Aorta (tissue), 5 donors: ENCODE measurements around the gene ISM1. TPM values are rescaled to one million over a fixed set of nuclear protein-coding genes. Genes with fewer than 3 reads are reported as not detected.

ENCODE experiments used
- ATAC-seq: fragments of 200-7000 bp; cut with Tn5 transposase; one replicate; pipeline ENCODE4 v1.9.1; 2022; ENCODE audit warnings: moderate library complexity; ENCODE audit not compliant: low FRiP score
- DNase-seq, 2 donors: peaks; one replicate each; pipeline ENCODE4 v3.0.0-alpha.2; 2020
- H3K27ac ChIP-seq, 2 donors: one replicate each; pipeline ENCODE4 v1.5.1; 2013; ENCODE audit warnings: low read length in 2 of 2, mild to moderate bottlenecking in 2 of 2, moderate library complexity in 2 of 2, control low read depth in 1 of 2, inconsistent platforms in 1 of 2, low read depth in 1 of 2
- H3K27me3 ChIP-seq, 2 donors: one replicate each; pipeline ENCODE4 v1.6.1; 2013; ENCODE audit warnings: control low read depth in 1 of 2, low read length in 1 of 2, mild to moderate bottlenecking in 1 of 2, moderate library complexity in 1 of 2; ENCODE audit not compliant: insufficient read depth in 2 of 2, control insufficient read depth in 1 of 2
- H3K36me3 ChIP-seq, 2 donors: one replicate each; pipeline ENCODE4 v1.6.1; 2013; ENCODE audit warnings: control low read depth in 1 of 2, low read length in 1 of 2, mild to moderate bottlenecking in 1 of 2; ENCODE audit not compliant: insufficient read depth in 2 of 2, control insufficient read depth in 1 of 2
- H3K4me1 ChIP-seq, 2 donors: one replicate each; pipeline ENCODE4 v1.6.1; 2013; ENCODE audit warnings: low read length in 2 of 2, control low read depth in 1 of 2, mild to moderate bottlenecking in 1 of 2, moderate library complexity in 1 of 2; ENCODE audit not compliant: insufficient read depth in 2 of 2, control insufficient read depth in 1 of 2
- H3K4me3 ChIP-seq, 2 donors: one replicate each; pipeline ENCODE4 v1.5.1; 2013; ENCODE audit warnings: low read length in 2 of 2, control low read depth in 1 of 2, mild to moderate bottlenecking in 1 of 2
- H3K9me3 ChIP-seq: one replicate; pipeline ENCODE4 v1.6.1; 2013; ENCODE audit warnings: mild to moderate bottlenecking, low read length; ENCODE audit not compliant: control insufficient read depth
- WGBS, 2 donors: extraction: QIAGEN DNeasy Blood & Tissue Kit; methylation state at CpG; one replicate each; pipeline ENCODE4 v1.1.7; 2013; 5-methylcytosine and 5-hydroxymethylcytosine counted together
- intact Hi-C, 2 donors: fragments of 100-400 bp; cut with DNase I; formaldehyde crosslinking; loops; one replicate each; pipeline versions ENCODE4 v1.14.2 to v1.15.0; 2022
- polyA plus RNA-seq, 2 donors: library from polyadenylated mRNA; stranded (reverse); fragments of 200-250 nt; gene quantifications; one replicate each; pipeline ENCODE4 v1.2.3, GENCODE V29; 2013
- total RNA-seq, 2 donors: library from RNA; stranded (reverse); fragmentation: NEBNext Ultra II Directional; extraction: Animal tissue kit (Norgen Biotek cat#: 25700); gene quantifications; one replicate each; pipeline ENCODE4 v1.2.1, GENCODE V29; 2021
- donor health status: healthy with polysubstance abuse.
- donor health status: Bipolar disorder and iron deficiency.
- donor health status: DM: no; HTN: no; CAD: no.
- donor health status: DM: no; HTN: no; CAD: no.
- donor health status: DM: yes; HTN: yes; CAD: no.

The ISM1 gene
- total and polyA plus RNA-seq, 4 donors, result 2.0 to 94.9 (median 24.2) TPM

DNA sequence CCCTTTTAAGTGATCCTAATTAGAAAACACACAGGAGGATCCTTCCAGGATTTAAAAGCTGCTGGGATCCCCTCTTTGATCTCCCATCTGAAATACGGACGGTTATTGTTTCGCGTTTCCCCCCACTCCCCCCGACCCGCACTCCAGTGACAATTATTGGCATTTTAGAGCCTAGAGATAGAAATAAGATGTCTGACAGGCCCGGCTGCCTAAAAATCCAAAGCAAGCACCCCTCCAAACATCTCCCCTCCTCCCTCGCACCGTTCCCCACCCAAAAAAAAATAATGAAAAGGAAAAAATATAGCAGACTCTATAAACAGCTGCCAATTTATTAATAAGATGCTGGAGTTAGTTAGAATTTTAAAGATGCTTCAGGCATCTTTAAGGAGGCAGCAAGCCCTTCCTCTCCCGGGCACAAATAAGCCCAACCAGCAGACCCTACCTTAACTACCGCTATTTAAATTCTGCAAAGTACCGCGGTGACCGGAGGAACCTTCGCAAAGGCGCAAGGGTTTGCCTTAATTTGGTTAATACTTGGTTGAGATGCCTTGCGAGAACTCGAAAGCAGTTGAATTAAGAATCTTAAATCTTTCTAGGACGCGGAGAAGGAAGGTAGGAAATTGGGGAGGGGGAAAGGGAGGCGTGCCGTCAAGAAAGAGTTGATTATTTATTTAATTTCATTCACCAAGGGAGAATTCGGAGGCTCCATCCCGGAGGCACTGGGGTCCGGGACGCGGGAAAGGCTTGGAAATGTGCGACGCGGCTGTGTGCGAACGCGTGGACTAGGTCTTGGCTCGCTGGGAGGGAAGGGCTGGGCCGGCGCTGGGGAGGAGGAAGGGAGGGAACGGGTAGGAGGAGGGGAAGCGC lies 1.5 kb upstream of the ISM1 start:
- H3K4me1 ChIP-seq, result no peaks in the 10 kb centered on the region
- intact Hi-C loops, result no loop called here
- no peaks in the 10 kb centered on the region for H3K27me3 ChIP-seq
- no peak overlapping the region for H3K27ac ChIP-seq
- no peaks in the 10 kb centered on the region for H3K36me3 ChIP-seq
- ATAC-seq (no peak), DNase-seq (no peak)
- peak overlapping the region in 1 of 2 donors; percentile 97 for H3K4me3 ChIP-seq
- H3K9me3 ChIP-seq, result no peaks in the 10 kb centered on the region
- 8 to 9% methylated on average over 35 to 38 of the region's 38 CpGs for WGBS, 2 donors

DNA sequence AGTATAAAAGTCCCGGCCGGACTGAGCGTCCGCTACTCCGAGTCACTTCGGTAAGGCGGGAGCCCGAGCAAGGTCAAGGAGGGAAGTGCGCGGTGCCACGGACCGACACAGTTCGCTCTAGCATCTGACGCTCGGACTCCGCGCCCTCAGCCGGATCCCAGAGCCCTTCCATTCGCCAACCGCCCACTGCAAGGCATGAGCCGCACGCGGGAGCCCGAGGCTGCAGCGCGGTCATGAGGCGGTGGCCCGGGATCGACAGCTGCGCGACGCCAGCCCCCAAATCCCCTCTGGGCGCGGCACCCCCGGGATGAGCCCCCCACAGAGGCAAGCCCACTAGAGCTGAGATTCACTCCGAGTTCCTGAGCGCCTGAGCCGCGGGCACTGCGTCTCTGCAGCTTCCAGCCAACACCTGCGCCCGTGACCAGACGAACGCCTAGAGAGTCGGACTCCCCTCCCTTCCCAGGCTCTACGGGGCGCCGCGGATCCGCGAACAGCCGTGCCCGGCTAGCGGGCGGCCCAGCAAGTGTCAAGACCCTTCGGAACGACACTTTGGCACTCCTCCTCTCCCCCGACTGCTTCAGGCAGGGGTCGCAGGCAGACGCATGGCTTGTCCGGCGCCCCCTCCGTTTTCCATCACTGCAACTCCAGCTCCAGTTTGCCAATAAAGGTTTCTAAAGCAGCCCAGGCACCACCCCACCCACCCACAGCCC lies 725 bp upstream of the ISM1 start:
- Histone ChIP-seq H3K36me3 (no peaks in the 10 kb centered on the region), H3K27ac (no peak overlapping the region), H3K4me3 (peak overlapping the region; percentile 94 to 97), H3K27me3 (no peaks in the 10 kb centered on the region), H3K4me1 (no peaks in the 10 kb centered on the region), H3K9me3 (no peaks in the 10 kb centered on the region)
- intact Hi-C loops, result no loop called here
- peak; percentile 82 to 93 for DNase-seq
- WGBS, 2 donors, result 1% methylated on average over 61 to 63 of the region's 63 CpGs
- peak; percentile 91 for ATAC-seq

DNA sequence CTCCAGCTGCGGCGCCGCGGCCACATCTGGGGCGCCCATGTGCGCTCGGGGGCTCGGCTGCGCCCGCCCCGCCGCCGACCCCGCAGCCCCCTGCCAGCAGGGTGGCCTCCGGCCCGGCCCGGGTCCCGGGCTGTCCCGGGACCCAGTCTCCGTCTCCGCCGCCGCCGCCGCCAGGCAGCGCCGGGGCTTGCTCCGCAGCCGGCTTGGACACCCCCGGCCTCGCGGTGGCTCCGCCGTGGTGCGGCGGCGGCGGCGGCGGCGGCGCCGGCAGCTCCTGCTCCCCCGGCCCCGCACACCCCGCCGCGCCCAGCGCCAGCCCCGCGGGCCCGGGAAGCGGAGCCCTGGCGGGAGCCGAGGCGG lies 219 bp downstream of the ISM1 start:
- 0 to 1% methylated on average over 3 to 56 of the region's 56 CpGs for WGBS, 2 donors
- H3K36me3 ChIP-seq, result no peaks in the 10 kb centered on the region
- H3K9me3 ChIP-seq, result no peaks in the 10 kb centered on the region
- ATAC-seq, result no peak
- no peaks in the 10 kb centered on the region for H3K4me1 ChIP-seq
- H3K27me3 ChIP-seq, result no peaks in the 10 kb centered on the region
- intact Hi-C loops, result no loop called here
- no peak for DNase-seq
- H3K27ac ChIP-seq, result no peak overlapping the region
- H3K4me3 ChIP-seq, result peak overlapping the region; percentile 94 to 97

DNA sequence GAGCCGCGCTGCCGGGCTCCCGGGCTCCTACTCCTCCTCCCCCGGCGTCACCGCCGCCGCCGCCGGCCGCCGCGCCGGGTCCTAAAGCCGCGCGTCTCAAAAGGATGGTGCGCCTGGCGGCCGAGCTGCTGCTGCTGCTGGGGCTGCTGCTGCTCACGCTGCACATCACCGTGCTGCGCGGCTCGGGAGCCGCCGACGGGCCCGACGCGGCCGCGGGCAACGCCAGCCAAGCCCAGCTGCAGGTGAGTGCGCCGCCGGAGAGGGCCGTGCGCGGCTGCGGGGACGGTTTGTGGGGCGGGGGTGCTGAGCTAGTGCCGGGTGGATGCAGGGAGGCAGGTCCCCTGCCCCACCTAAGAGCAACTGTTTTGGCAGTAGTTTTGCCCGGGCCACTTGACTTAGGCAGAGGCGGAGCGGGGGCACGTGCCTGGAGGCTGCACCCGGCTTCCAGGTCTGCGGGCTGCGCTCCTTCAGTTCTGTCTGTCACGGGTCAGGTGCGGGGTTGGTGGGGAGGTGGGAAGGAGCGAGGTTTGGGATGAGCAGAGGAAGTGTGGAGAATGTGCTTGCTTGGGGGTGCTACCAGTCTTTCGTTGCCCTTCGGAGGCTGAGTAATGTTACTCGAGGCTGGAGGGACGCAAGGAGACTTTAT lies 722 bp downstream of the ISM1 start:
- H3K27ac ChIP-seq, result no peak overlapping the region
- H3K4me1 ChIP-seq, result no peaks in the 10 kb centered on the region
- H3K27me3 ChIP-seq, result no peaks in the 10 kb centered on the region
- DNase-seq (peak; percentile 58 to 86), ATAC-seq (peak; percentile 47)
- no peaks in the 10 kb centered on the region for H3K36me3 ChIP-seq
- H3K9me3 ChIP-seq, result peaks cover 2% of the 10 kb centered on the region
- H3K4me3 ChIP-seq, result peak overlapping the region; percentile 94 to 97
- WGBS, 2 donors, result 1 to 2% methylated on average over 48 to 59 of the region's 59 CpGs
- intact Hi-C loops, result no loop called here

DNA sequence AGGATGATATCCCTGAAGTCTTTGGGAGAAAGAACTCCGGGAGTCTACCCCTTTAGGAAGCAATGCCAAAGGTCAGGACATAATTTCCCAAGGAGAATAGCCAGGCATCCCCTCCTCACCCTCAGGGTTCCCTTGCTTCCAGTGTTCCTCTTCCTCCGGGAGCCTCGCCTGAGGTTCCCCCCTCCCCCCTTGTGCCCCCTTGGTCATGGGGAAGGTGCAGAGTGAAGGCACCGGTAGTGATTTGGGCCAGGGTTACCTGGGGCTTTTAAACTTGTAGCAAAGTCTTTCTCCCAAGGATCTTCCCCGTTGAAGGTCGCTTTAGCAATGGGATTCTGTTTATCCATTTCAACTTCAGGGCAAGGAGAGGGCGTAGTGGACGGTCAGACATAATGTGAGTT lies 1.2 kb downstream of the ISM1 start:
- 16 to 24% methylated on average over 8 of the region's 8 CpGs for WGBS, 2 donors
- no peaks in the 10 kb centered on the region for H3K36me3 ChIP-seq
- no peak for ATAC-seq
- no peaks in the 10 kb centered on the region for H3K4me1 ChIP-seq
- no peak for DNase-seq
- H3K4me3 ChIP-seq, result peak overlapping the region in 1 of 2 donors; percentile 97
- H3K27me3 ChIP-seq, result no peaks in the 10 kb centered on the region
- peaks cover 2% of the 10 kb centered on the region for H3K9me3 ChIP-seq
- H3K27ac ChIP-seq, result no peak overlapping the region
- intact Hi-C loops, result no loop called here

DNA sequence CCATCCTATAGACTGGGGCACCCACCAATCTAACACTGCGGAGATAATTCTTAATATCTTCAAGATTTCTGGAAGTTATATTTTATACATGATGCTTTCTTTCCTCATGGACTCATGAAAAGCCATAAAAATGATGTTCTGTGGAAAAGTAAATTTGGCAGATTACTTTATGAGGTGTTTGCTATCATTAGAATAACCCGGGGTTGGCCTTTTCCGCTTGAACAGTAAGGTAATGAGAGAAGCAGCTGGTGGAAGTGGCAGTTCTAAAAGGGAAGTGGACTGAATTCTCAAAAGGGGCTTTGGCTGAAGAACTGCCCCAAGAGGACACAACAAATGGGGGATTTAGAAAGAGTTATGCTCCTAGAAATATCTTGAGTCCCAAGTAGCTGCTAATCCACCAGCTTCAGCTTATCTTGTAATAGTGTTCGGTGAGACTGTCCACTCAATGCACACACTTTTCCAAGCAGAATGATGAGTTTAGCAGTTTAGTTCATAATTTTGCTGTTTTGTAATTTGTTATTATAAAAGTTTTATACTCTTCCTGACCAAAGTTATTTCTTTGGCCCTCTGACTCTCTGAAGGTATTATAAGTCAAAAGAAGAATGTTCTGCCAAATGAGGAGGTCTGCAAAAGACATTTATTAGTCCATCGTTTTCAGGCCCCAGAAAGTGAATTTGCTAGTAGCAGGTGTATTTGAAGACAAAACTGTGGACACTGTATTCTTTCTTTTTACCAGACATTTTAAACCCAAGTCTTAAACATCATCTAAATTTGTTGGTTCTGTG lies 2.9 kb downstream of the ISM1 start:
- DNase-seq, result no peak
- intact Hi-C loops, result no loop called here

DNA sequence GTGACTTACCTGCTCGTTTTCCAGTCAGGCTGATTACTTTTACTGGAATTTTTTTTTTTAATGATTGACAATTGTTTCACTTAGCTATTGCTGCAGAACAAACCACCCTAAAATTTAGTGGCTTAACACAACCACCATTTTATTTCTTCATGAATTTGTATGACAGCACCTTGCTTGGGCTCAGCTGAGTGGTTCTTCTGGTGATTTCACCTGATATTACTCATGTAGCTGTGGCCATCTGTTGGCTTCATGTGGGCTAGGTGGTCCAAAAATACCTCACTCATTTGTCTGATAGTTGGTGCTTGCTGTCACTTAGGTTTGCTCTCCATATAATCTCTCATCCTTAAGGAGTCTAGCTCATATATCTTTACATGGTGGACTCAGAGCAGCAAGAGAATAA lies 5.3 kb downstream of the ISM1 start:
- intact Hi-C loops, result no loop called here
- Histone ChIP-seq H3K36me3 (no peaks in the 10 kb centered on the region), H3K27me3 (no peaks in the 10 kb centered on the region), H3K4me1 (no peaks in the 10 kb centered on the region), H3K4me3 (no peak overlapping the region), H3K27ac (no peak overlapping the region), H3K9me3 (peaks cover 2% of the 10 kb centered on the region)
- no peak for ATAC-seq
- no peak for DNase-seq
- 46 to 61% methylated on average over 1 of the region's 1 CpG for WGBS, 2 donors

More for the DNA sequence above, 2.9 kb downstream of the ISM1 start:
- no peaks in the 10 kb centered on the region for H3K4me1 ChIP-seq
- no peak overlapping the region for H3K4me3 ChIP-seq
- H3K27me3 ChIP-seq, result no peaks in the 10 kb centered on the region
- no peaks in the 10 kb centered on the region for H3K36me3 ChIP-seq
- no peak overlapping the region for H3K27ac ChIP-seq
- peaks cover 2% of the 10 kb centered on the region for H3K9me3 ChIP-seq
- ATAC-seq, result no peak
- WGBS, 2 donors, result 51 to 65% methylated on average over 5 of the region's 5 CpGs

DNA sequence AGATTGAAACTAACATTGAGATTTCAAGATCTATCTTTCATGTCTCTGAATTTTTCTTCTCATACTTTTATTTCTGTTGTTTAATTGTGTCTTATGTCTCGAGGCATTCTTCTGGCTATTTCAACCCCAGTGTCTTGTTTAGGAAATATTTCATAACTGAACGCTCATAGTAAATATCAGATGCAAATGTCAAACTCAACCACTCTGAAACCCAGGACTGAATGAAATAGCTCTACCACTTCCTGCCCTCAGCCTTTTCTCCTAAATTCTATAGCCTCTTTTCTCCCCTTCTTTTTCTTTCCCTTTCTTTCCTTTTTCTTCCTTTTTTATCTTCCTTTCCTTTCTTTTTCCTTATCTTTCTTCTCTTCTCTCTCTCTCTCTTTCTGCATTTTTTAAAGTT lies 7.7 kb downstream of the ISM1 start:
- DNase-seq (no peak), ATAC-seq (no peak)
- H3K36me3 ChIP-seq, result no peaks in the 10 kb centered on the region
- no peaks in the 10 kb centered on the region for H3K4me1 ChIP-seq
- peaks cover 2% of the 10 kb centered on the region for H3K9me3 ChIP-seq
- 78 to 89% methylated on average over 2 of the region's 2 CpGs for WGBS, 2 donors
- no peaks in the 10 kb centered on the region for H3K27me3 ChIP-seq
- H3K27ac ChIP-seq, result no peak overlapping the region
- H3K4me3 ChIP-seq, result no peak overlapping the region
- intact Hi-C loops, result no loop called here
